Neuronal stem cell (in vitro differentiated cells): Measurements from ENCODE around the gene DLG1.

Experiments used
- DNase-seq: peaks from one replicate; pipeline ENCODE4 v3.0.0-alpha.2; 2013; ENCODE audit warnings: low spot score
- H2AFZ ChIP-seq: one replicate; pipeline ENCODE4 v1.6.1; 2013; ENCODE audit warnings: mild to moderate bottlenecking, low read length, inconsistent platforms
- H2AK5ac ChIP-seq: 2 replicates; pipeline ENCODE4 v1.6.1; 2013; ENCODE audit warnings: low read depth, mild to moderate bottlenecking, inconsistent platforms, low read length, moderate library complexity, mixed read lengths
- H2BK120ac ChIP-seq: 2 replicates; pipeline ENCODE4 v1.6.1; 2013; ENCODE audit warnings: low read depth, mild to moderate bottlenecking, inconsistent platforms, low read length, moderate library complexity, mixed read lengths
- H2BK12ac ChIP-seq: one replicate; pipeline ENCODE4 v1.6.1; 2013; ENCODE audit warnings: low read length, inconsistent platforms
- H2BK15ac ChIP-seq: 2 replicates; pipeline ENCODE4 v1.6.1; 2013; ENCODE audit warnings: mild to moderate bottlenecking, low read length, inconsistent platforms, mixed read lengths
- H2BK5ac ChIP-seq: one replicate; pipeline ENCODE4 v1.6.1; 2013; ENCODE audit warnings: inconsistent platforms, mild to moderate bottlenecking, low read length, moderate library complexity
- H3K14ac ChIP-seq: one replicate; pipeline ENCODE4 v1.6.1; 2013; ENCODE audit warnings: low read length, inconsistent platforms
- H3K18ac ChIP-seq: 2 replicates; pipeline ENCODE4 v1.6.1; 2013; ENCODE audit warnings: low read length, inconsistent platforms
- H3K23ac ChIP-seq: 2 replicates; pipeline ENCODE4 v1.6.1; 2013; ENCODE audit warnings: low read depth, mild to moderate bottlenecking, mixed read lengths, low read length, inconsistent platforms; ENCODE audit not compliant: poor library complexity
- H3K27ac ChIP-seq: replicated peaks from 3 replicates; pipeline ENCODE4 v1.5.1; 2013; ENCODE audit warnings: low read length, inconsistent platforms
- H3K27me3 ChIP-seq, 3 experiments: 2 replicates each; pipeline ENCODE4 v1.6.1; 2013; ENCODE audit warnings: low read length in 3 of 3, mild to moderate bottlenecking in 2 of 3, inconsistent platforms in 1 of 3, low read depth in 1 of 3, mixed read lengths in 1 of 3, moderate library complexity in 1 of 3; ENCODE audit not compliant: control insufficient read depth in 3 of 3, insufficient read depth in 3 of 3
- H3K36me3 ChIP-seq, 2 donors: replicated peaks in 1 of 2; 2 replicates each; pipeline ENCODE4 v1.6.1; 2013; ENCODE audit warnings: low read length in 2 of 2; ENCODE audit not compliant: control insufficient read depth in 2 of 2, insufficient read depth in 2 of 2
- H3K4ac ChIP-seq: 2 replicates; pipeline ENCODE4 v1.6.1; 2013; ENCODE audit warnings: inconsistent platforms, mild to moderate bottlenecking, low read length, moderate library complexity
- H3K4me1 ChIP-seq, 2 donors: 1 replicate in 1 of 2; 2 replicates in 1 of 2; pipeline ENCODE4 v1.6.1; 2013; ENCODE audit warnings: low read length in 2 of 2, low read depth in 1 of 2; ENCODE audit not compliant: control insufficient read depth in 2 of 2, insufficient read depth in 1 of 2
- H3K4me2 ChIP-seq: one replicate; pipeline ENCODE4 v1.6.1; 2013; ENCODE audit warnings: mild to moderate bottlenecking, low read length, inconsistent platforms; ENCODE audit not compliant: insufficient read depth, poor library complexity, severe bottlenecking
- H3K4me3 ChIP-seq, 2 donors: 2 replicates each; pipeline ENCODE4 v1.5.1; 2013; ENCODE audit warnings: low read length in 2 of 2, mild to moderate bottlenecking in 2 of 2, inconsistent platforms in 1 of 2, moderate library complexity in 1 of 2
- H3K79me1 ChIP-seq: one replicate; pipeline ENCODE4 v1.6.1; 2013; ENCODE audit warnings: low read depth, mild to moderate bottlenecking, inconsistent platforms, low read length, moderate library complexity
- H3K9ac ChIP-seq: one replicate; pipeline ENCODE4 v1.6.1; 2013; ENCODE audit warnings: mild to moderate bottlenecking, low read depth, low read length, inconsistent platforms; ENCODE audit not compliant: poor library complexity
- H3K9me3 ChIP-seq, 2 donors: replicated peaks in 1 of 2; 2 replicates each; pipeline versions ENCODE3 to v1.6.1; 2013; ENCODE audit warnings: low read length in 2 of 2, mild to moderate bottlenecking in 2 of 2, inconsistent platforms in 1 of 2, low read depth in 1 of 2, mixed read lengths in 1 of 2, moderate library complexity in 1 of 2; ENCODE audit not compliant: control insufficient read depth in 2 of 2, insufficient read depth in 1 of 2
- H4K8ac ChIP-seq: one replicate; pipeline ENCODE4 v1.6.1; 2013; ENCODE audit warnings: low read depth, mild to moderate bottlenecking, inconsistent platforms, low read length, moderate library complexity
- H4K91ac ChIP-seq: one replicate; pipeline ENCODE4 v1.6.1; 2013; ENCODE audit warnings: low read length, low read depth, mild to moderate bottlenecking, inconsistent platforms; ENCODE audit not compliant: poor library complexity
- WGBS, 2 donors: extraction: QIAGEN DNeasy Blood & Tissue Kit; methylation state at CpG; one replicate each; pipeline ENCODE4 v1.1.7; 2013; ENCODE audit warnings: missing lambda C conversion rate in 2 of 2, mixed read lengths in 1 of 2; ENCODE audit not compliant: insufficient read length in 2 of 2, insufficient replicate concordance in 1 of 2; ENCODE audit errors: extremely low coverage in 2 of 2; 5-methylcytosine and 5-hydroxymethylcytosine counted together

DLG1 gene

GRCh38 chr3:197231321-197231720 lies 67.1 kb downstream of the DLG1 start:
- peaks cover 3 to 18% of the 10 kb centered on the region in 2 donors for H3K9me3 ChIP-seq
- no peak overlapping the region for H4K8ac ChIP-seq
- H2BK12ac ChIP-seq = no peak overlapping the region
- peaks cover 0 to 1% of the 10 kb centered on the region in 2 donors for H3K4me1 ChIP-seq
- H3K27me3 ChIP-seq = no peaks in the 10 kb centered on the region
- no peak for DNase-seq
- no peak overlapping the region for H3K4me2 ChIP-seq
- no peak overlapping the region for H4K91ac ChIP-seq
- H3K9ac ChIP-seq = no peak overlapping the region
- H3K14ac ChIP-seq = no peak overlapping the region
- H3K79me1 ChIP-seq = peaks cover 4% of the 10 kb centered on the region
- WGBS, 2 donors = no CpG with 5 or more reads among the region's 7 CpGs
- no peak overlapping the region for H3K23ac ChIP-seq
- H3K27ac ChIP-seq = no peak overlapping the region
- no peak overlapping the region for H2BK5ac ChIP-seq
- no peak overlapping the region for H3K4ac ChIP-seq
- H2AK5ac ChIP-seq = no peak overlapping the region
- H2BK15ac ChIP-seq = no peak overlapping the region
- no peak overlapping the region for H3K4me3 ChIP-seq
- H2BK120ac ChIP-seq = no peak overlapping the region
- H3K18ac ChIP-seq = no peak overlapping the region
- H3K36me3 ChIP-seq = peaks cover under 1 to 30% of the 10 kb centered on the region in 2 donors
- no peak overlapping the region for H2AFZ ChIP-seq

GRCh38 chr3:197229836-197230235 lies 68.6 kb downstream of the DLG1 start:
- no peak overlapping the region for H2AFZ ChIP-seq
- WGBS, 2 donors = no CpG with 5 or more reads among the region's 3 CpGs
- peaks cover 1 to 2% of the 10 kb centered on the region in 2 donors for H3K4me1 ChIP-seq

GRCh38 chr3:197229178-197229577 lies 69.2 kb downstream of the DLG1 start:
- no peak overlapping the region for H3K27ac ChIP-seq
- H3K79me1 ChIP-seq = peaks cover 1% of the 10 kb centered on the region
- H2AK5ac ChIP-seq = no peak overlapping the region
- H3K36me3 ChIP-seq = peaks cover 0 to 11% of the 10 kb centered on the region in 2 donors
- H4K91ac ChIP-seq = no peak overlapping the region
- no peak overlapping the region for H4K8ac ChIP-seq
- H3K9me3 ChIP-seq = no peaks in the 10 kb centered on the region
- no peak for DNase-seq
- H2AFZ ChIP-seq = no peak overlapping the region
- H2BK5ac ChIP-seq = no peak overlapping the region
- H2BK15ac ChIP-seq = no peak overlapping the region
- H3K9ac ChIP-seq = no peak overlapping the region
- no peak overlapping the region for H3K4me3 ChIP-seq
- no peak overlapping the region for H3K18ac ChIP-seq
- H3K23ac ChIP-seq = no peak overlapping the region
- no peak overlapping the region for H3K4me2 ChIP-seq
- no peak overlapping the region for H3K4ac ChIP-seq
- H3K4me1 ChIP-seq = peaks cover 1 to 2% of the 10 kb centered on the region in 2 donors
- no peak overlapping the region for H3K14ac ChIP-seq
- H3K27me3 ChIP-seq = no peaks in the 10 kb centered on the region
- no CpG with 5 or more reads among the region's 1 CpG for WGBS, 2 donors
- no peak overlapping the region for H2BK12ac ChIP-seq
- no peak overlapping the region for H2BK120ac ChIP-seq

More at GRCh38 chr3:197229836-197230235, 68.6 kb downstream of the DLG1 start:
- Histone ChIP-seq H3K23ac (no peak overlapping the region), H2AK5ac (no peak overlapping the region), H3K27me3 (no peaks in the 10 kb centered on the region), H3K4ac (no peak overlapping the region), H4K91ac (no peak overlapping the region), H3K27ac (no peak overlapping the region), H3K4me2 (no peak overlapping the region), H3K9me3 (peaks cover 0 to 3% of the 10 kb centered on the region in 2 donors), H3K18ac (no peak overlapping the region), H4K8ac (no peak overlapping the region), H2BK15ac (no peak overlapping the region), H2BK120ac (no peak overlapping the region), H3K14ac (no peak overlapping the region), H2BK12ac (no peak overlapping the region), H2BK5ac (no peak overlapping the region), H3K36me3 (peaks cover 0 to 15% of the 10 kb centered on the region in 2 donors), H3K4me3 (no peak overlapping the region), H3K79me1 (peaks cover 1% of the 10 kb centered on the region), H3K9ac (no peak overlapping the region)
- DNase-seq = no peak

- no peak overlapping the region for H3K18ac ChIP-seq
- no peak overlapping the region for H3K9ac ChIP-seq
- H2AFZ ChIP-seq = no peak overlapping the region
- no peak overlapping the region for H4K8ac ChIP-seq
- no peak overlapping the region for H3K27ac ChIP-seq
- WGBS, 2 donors = no CpG with 5 or more reads among the region's 2 CpGs
- peaks cover 0 to 11% of the 10 kb centered on the region in 2 donors for H3K36me3 ChIP-seq
- H3K4me1 ChIP-seq = peaks cover 0 to 2% of the 10 kb centered on the region in 2 donors
- no peak overlapping the region for H3K4ac ChIP-seq
- no peak overlapping the region for H3K23ac ChIP-seq
- H2BK120ac ChIP-seq = no peak overlapping the region
- H3K79me1 ChIP-seq = peaks cover 1% of the 10 kb centered on the region
- no peak overlapping the region for H3K4me2 ChIP-seq
- no peaks in the 10 kb centered on the region for H3K9me3 ChIP-seq
- no peak overlapping the region for H4K91ac ChIP-seq
- H2BK12ac ChIP-seq = no peak overlapping the region
- H2BK15ac ChIP-seq = no peak overlapping the region
- no peaks in the 10 kb centered on the region for H3K27me3 ChIP-seq
- no peak overlapping the region for H3K4me3 ChIP-seq
- no peak for DNase-seq
- H2BK5ac ChIP-seq = no peak overlapping the region
- H3K14ac ChIP-seq = no peak overlapping the region
- H2AK5ac ChIP-seq = no peak overlapping the region
Observed at GRCh38 chr3:197227780-197228574, 70.4 kb downstream of the DLG1 start.
